Activated gamma-delta T cell treated with anti-CD3 and anti-CD28 coated beads, Interleukin-2, amount 50 U/mL, for 16 hours (primary cell): ENCODE results near the gene CNNM3.
"Not testable (repeated sequence)": the region's sequence is repeated elsewhere in the genome, so short reads cannot be mapped to it uniquely, and the experiment has no call there.

Source experiments
- DNase-seq: peaks from one replicate; pipeline ENCODE4 v3.0.0-alpha.2; 2020; ENCODE audit warnings: low read depth

CNNM3 gene

DNA sequence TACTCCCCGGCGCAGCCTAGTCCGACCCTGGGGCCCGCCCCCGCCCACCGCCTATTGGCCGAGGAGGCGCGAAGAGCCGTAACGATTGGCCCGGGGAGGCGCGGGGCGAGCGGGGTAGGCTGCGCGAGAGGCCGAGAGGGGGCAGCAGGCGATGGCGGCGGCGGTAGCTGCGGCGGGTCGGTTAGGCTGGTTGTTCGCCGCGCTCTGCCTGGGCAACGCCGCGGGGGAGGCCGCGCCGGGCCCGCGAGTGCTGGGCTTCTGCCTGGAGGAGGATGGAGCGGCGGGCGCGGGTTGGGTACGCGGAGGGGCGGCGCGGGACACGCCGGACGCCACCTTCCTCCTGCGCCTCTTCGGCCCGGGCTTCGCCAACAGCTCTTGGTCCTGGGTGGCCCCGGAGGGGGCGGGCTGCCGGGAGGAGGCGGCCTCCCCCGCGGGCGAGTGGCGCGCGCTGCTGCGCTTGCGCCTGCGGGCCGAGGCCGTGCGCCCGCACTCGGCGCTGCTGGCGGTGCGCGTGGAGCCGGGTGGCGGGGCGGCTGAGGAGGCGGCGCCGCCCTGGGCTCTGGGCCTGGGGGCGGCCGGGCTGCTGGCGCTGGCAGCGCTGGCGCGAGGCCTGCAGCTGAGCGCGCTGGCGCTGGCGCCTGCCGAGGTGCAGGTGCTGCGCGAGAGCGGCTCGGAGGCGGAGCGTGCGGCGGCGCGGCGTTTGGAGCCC is at the start of gene CNNM3:
Gene CNNM3, plus strand, starts transcription at position 142 of the 709 bp plus-strand sequence. Its CDS starts 10 bp downstream, at position 152.
- peak; percentile 96 for DNase-seq

DNA sequence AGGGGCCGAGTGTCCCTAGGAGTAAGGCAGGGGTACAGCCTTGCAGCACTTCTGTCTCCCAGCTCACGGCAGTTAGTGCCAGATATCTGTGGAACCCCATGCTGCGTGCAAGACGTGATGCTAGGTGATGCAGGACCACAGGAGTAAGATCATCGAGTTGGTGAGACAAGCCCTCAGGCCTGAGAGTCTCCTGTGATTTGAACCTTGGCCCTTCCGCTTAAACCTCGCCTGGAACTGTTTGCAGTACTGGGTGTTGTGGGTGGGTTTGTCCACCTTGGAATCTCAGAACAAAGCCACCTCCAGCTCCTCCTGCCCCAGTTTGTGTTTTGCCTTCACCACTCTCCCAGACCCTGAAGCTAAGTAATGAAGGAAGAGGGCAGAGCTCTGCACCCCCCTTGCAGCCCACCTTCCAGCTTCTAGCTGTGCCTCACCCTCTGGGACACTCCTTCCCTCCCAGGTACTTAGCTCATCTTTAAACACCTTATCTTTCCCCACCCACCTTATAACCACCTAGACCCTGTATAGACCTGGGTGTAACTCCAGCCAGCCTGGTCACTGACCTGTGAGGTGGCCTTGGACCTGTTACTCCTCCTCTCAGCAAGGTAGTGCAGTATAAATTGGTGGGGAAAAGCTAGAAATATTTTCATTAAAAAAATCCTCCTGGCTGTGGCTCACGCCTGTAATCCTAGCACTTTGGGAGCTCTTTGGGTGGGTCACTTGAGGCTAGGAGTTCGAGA is 48.8 kb upstream of the CNNM3 start:
- no peak for DNase-seq

DNA sequence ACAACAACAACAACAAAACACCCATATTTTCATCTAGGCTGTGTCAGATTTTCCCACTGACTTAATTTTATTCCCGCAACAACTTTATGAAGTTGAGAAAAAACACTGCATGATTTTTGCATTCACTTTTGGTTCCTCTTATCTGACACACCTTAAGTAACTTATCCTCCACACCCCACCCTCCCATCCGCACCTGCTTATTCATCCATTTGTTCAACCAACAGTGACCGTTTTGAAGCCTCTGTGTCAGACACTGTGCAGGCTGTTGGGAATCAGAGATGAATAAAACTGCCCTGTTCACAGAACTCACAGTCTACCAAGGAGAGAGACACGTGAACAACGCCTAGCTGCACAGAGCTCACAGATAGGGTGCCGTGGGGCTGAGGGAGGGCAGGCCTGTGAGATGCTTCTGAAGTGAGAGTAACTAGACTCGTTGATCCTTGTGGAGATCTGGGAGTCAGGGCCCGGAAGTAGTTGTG is 47.9 kb upstream of the CNNM3 start:
- DNase-seq: no peak

GRCh38 chr2:96769814-96770213 is 46.3 kb upstream of the CNNM3 start:
- DNase-seq: no peak

DNA sequence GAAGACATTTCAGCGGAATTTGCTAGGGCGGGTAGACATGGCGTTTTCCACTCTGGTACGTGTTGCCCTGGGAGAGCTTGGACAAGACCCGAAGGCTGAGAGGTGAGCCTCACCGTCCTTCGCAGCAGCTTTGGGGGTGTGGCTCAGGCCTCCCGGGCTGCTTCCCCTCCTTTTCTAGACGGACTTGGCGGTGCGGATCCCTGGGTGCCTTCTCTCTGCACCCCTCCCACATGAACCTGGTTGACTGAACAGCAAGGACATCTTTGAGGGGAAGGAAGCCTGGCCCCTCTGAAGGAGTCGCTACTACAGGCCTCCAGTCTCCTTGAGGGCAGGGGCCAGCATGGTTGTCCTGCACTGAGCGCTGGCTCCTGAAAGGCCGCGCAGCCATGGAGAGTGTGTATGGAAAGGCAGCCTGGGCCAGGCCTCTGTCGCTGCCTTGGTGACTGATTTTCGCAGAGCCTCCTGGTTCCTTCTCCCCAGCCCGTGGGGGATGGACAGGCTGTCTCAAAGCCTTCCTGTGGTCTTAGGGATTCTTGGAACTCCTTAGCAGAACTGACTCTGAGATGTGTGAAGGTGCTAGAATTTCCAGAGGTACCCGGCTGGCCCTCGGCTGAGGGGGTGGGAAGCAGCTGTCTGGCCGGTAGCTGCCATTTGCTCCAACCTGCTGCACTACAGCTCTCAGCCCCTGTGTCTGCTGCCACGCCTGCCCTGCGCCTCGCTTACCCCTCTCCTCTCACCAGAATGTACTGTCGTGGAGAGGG is 45.4 kb upstream of the CNNM3 start:
- DNase-seq: no peak

GRCh38 chr2:96771796-96772618 is 44.1 kb upstream of the CNNM3 start:
- no peak for DNase-seq

GRCh38 chr2:96772903-96773671 is 43.0 kb upstream of the CNNM3 start:
- DNase-seq: no peak

DNA sequence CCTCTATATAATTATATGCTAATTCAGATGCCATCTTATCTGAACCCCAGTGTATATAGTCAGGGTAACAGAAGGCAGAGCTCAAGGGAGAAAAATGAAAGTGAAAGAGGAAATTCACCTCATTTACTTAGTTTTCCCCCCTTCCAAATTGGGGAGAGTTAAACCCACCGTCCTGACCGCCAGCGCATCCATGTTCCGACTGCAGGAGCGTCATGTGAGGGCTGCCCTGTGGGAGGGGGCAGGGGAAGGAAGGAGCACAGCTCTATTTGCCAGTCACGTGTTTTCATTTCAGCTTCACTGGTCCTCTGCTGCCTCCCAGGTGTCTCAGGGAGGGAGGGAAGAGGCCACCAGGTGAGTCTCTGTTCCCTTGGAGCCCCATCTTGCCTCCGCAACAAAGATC is 42.1 kb upstream of the CNNM3 start:
- DNase-seq: peak; percentile 20

DNA sequence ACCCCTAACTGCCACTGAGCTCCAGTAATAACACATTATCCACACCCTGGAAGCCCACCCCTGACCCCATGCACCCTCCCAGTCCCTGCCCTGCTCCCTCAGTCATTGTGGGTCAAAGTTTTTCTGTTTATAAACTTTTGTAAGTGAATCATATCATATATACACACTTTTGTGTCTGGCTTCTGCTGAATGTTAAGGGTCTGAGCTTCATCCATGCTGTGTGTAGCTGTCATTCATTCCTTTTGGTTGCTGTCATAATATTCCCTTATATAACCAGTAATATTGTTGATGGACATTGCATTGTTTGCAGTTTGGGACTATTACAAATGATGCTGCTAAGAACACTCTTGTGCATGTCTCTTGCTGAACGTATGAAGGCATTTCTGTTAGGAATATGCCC is 40.9 kb upstream of the CNNM3 start:
- DNase-seq: no peak

- DNase-seq: no peak
Observed at GRCh38 chr2:96783388-96783787, 32.7 kb upstream of the CNNM3 start.

- no peak for DNase-seq
Observed at GRCh38 chr2:96787411-96787810, 28.7 kb upstream of the CNNM3 start.

DNA sequence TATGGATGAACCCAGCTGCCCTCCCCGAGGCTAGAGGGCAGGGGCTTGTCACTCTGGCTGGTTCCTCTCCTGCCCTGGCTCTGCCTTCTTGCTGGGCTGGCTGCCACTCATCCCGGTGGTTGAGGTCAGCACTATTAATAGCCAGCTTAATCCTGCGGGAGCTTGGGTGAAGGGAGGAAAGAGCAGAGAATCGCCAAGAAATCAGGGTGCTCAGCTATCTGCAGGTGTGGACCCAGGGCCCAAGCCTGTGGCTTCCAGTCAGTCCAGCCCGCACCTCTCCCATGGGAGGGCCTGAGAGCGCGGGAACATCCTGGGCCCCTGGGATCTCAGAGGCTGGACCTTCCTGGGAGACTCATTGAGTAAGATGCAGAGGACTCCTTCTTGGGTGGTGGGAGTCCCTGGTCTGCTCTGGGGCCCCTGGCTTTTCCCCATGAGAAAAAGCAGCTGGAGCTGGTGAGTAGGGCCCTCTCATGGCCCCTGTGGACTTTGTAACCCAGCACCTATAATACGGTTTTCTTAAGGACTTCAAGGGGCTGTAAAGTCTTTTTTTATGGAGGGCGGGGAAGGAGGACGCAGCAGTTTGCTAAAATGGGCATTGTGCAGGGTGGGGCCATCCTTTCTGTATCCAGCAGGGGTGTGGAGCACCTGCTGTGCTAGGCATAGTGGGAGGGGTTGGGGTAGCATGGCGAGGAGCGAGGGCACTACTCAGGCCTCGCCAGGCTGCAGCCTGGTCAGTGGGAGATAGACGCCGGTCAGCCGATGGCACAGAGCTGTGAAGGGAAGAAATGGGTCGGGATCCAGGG is 27.4 kb upstream of the CNNM3 start:
- no peak for DNase-seq

DNA sequence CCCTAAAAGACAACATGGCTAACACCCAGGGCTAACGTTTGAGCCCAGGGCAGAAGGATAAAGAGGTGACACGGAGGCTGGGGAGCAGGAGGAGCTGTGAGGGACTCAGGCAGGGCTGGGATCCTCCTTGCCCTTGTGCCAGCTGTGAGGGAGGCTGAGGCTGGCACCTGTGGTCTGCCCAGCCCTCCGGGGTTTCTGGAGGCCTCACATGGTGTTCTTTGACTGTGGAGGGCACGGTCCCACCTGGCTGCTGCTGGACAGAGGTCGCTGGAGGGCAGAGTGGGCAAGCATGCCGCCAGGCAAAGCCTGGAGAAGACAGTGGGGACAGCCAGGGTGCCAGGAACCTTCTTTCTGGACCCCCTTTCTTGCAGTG is 26.8 kb upstream of the CNNM3 start:
- no peak for DNase-seq

DNA sequence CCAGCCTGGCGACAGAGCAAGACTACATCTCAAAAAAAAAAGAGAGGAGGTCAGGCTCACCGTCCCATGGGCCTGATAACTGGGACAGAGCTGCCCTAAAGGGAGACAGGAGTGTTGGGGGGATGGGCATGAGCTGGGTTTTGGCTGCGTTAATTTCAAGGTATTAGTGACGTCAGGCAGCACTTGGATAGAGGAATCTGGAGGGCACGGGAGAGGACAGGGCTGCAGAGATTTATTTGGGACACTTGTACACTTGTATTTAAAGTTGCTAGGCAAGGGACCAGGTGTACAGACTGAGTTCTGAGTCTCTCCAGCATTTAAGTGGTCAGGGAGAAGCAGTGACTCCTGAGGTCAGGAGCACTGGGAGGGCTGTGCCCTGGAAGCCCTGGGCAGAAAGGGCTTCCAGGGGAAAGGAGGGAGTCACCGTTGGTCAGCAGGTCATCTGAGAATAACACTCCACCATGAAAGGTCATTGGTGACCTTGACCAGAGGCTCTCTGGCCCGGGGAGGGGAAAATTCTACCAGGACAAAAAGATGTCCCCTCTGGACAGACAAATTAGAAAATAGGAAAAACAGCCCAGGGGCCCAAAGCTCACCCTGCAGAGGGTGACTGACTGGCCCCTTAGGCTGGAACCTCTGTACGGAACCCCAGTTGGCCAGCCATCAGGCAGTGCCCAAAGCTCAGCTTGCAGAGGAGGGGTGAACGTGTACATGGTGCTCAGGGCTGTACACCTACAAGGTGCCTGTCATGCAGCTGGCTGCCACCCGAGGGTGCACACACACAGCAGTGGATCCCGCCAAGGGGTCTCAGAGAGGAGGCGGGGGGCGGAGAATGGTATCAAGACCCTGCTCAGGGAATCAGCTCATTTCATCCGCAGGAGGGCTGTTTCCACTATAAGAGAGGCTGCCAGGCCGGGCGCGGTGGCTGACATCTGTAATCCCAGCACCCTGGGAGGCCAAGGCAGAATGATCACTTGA is 23.0 kb upstream of the CNNM3 start:
- DNase-seq: no peak

GRCh38 chr2:96795076-96795475 is 21.0 kb upstream of the CNNM3 start:
- no peak for DNase-seq

- not testable (repeated sequence) for DNase-seq
Observed at GRCh38 chr2:96796497-96796896, 19.6 kb upstream of the CNNM3 start.

DNA sequence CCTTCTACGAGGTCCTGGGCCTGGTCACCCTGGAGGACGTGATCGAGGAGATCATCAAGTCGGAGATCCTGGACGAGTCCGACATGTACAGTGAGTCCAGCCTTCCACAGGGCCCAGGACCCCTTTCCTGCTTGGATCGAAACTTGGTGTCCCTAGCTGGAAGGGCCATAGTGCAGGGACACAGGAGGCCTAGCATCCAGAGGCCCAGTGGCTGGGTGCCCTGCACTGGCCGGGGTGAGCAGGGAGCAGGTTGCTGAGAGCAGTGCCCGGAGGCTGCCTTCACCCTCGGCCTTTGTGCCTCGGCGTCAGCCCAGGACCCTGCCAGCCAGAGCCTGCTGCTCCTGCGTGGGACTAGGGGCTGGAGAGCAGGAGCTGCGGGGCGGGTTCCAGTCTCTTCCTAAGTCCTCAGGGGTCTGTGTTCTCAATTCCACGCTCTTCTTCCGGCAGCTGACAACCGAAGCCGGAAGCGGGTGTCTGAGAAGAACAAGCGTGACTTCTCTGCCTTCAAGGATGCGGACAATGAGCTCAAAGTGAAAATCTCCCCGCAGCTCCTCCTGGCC is 18.9 kb upstream of the CNNM3 start:
- DNase-seq: no peak

GRCh38 chr2:96798733-96799622 is 17.1 kb upstream of the CNNM3 start:
- no peak for DNase-seq
